HG03571 (cell line): Measurements from ENCODE around the gene CTSC.
"Not testable (repeated sequence)": the region's sequence is repeated elsewhere in the genome, so short reads cannot be mapped to it uniquely, and the experiment has no call there.

Experiments used
- ATAC-seq: cut with Tn5 transposase; IDR thresholded peaks from one replicate; pipeline ENCODE4 v1.9.1; 2021; ENCODE audit not compliant: unreplicated experiment

The CTSC gene

GRCh38 chr11:88353386-88353785 is 15.8 kb upstream of the CTSC start:
- no peak for ATAC-seq

DNA sequence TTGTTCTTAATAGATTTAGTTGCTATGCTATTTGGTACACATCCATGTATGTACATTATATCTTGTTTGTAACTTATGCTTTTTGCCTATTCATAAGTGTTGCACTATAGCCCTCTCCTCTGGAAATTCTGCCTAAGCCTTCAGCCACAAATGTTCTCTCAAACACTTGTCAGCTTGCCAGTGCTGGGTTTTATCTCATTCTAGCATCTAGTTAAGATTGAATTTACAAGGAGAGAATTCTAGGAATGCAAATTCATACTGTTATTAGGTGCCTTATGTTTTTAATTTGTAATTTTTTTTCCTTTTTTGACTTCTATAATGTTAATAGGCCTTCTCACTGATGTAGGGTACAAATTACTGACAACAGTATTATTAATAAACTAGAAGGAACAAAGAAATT is 14.6 kb upstream of the CTSC start:
- no peak for ATAC-seq

DNA sequence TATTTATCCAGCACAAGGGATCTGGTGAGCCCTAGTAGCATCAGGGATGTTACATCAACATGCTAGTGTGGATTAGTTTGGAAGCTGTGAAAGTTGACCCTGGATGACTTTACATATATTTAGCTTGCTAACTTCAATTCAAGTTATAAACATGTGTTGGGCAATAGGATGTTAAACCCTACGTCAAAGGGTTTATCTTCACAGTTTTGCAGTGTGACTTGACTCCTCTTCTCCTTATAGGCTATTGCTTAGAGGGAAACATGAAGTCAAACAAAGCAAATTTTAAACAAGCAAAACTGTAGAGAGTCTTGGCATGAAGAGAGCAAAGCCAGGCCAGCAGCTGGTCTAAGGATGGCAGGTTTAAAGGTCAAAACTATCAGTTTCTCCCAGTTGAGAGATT is 11.3 kb upstream of the CTSC start:
- ATAC-seq: no peak

DNA sequence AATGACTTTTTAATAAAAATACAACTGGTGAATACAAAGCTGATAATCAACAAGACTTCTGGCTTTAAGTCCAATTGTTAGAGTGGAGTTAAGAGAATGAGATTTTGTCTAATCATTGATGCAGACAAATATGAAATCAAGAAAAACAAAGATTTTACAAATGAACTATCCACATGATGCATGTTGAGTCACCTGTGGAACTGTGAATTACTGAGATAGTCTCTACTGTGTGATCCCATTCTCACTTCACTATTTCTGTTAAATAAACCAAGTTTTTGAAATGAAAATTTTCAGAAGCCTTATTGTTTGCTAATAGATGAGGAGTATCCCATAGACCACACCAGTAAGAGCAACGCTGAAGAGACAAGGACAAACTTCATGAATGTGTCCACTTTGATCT is 8.4 kb upstream of the CTSC start:
- no peak for ATAC-seq

GRCh38 chr11:88345408-88345807 is 7.9 kb upstream of the CTSC start:
- ATAC-seq: no peak

- no peak for ATAC-seq
Observed at GRCh38 chr11:88344869-88345268, 7.3 kb upstream of the CTSC start.

- no peak for ATAC-seq
Observed at GRCh38 chr11:88341522-88342251, 4.2 kb upstream of the CTSC start.

DNA sequence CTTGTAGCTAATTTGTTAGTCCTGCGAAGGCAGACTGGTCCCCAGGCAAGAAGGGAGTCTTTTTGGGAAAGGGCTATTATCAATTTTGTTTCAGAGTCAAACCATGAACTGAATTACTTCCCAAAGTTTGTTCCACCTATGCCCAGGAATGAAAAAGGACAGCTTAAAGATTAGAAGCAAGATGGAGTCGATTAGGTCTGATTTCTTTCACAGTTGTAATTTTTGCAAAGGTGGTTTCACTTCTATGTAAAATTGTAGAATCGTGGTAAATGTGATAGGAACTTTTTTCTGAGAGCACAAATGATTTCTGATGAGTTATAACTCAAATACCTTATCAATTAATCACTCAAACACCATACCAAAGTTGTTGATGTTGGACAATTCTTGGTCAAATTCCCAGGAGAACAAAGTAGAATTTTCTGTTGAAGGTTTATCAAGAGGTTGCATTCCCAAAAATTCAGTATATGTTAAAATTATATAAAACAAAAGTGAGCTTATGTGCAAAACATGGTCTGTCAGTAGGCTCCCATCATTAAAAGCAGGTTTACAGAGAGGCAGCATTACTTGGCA is 2.9 kb upstream of the CTSC start:
- no peak for ATAC-seq

DNA sequence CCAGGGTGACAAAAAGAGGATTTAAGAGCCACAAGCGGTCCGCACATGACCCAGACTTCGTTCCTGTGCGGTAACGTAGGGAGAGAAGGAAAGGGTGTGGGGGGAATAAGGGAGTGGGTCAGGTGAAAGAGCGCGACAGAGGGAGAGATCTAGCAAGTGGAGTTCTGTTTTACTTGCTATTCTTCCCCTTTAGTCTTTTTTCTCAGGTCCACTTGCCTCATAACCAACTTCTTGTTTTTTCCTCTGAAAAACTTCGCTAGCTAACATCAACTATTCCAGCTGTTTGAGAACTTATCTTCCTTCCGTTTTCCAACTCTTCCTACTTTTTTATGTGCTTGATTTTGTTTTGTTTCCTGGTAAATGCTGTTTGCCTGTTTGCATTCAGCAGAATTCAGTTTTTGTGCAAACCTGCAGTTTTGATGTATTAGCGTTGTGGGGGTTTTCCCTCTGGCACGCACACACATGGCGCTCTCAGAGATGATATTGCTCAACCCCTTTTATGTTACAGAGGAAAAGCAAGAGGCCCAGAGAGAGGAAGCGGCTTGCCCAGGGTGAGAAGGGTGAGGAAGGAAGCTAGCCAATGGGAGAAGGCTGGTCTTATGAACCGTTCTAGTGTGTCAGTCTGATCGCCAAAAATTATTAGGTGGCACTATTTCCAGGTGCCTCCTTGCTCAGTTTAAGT is 592 bp upstream of the CTSC start:
- peak; percentile 48 for ATAC-seq

DNA sequence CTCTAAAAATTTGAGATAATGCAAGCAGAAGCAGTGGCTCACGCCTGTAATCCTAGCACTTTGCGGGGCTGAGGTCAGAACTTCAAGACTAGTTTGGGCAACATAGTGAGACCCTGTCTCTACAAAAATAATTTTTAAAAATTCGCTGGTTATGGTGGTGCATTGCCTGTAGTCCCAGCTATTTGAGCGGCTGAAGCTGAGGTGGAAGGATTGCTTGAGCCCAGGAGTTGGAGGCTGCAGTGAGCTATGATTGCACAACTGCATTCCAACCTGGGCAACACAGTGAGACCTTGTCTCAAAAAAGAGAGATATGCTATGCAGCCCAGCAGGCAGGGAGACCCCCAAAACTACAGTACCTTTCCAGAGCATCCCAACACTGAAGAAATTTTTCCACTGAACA is 2.3 kb downstream of the CTSC start:
- ATAC-seq: no peak

GRCh38 chr11:88333862-88334261 is 3.7 kb downstream of the CTSC start:
- no peak for ATAC-seq

GRCh38 chr11:88332851-88333250 is 4.7 kb downstream of the CTSC start:
- ATAC-seq: no peak

GRCh38 chr11:88330826-88331428 is 6.6 kb downstream of the CTSC start:
- ATAC-seq: no peak

GRCh38 chr11:88329563-88330250 is 7.8 kb downstream of the CTSC start:
- ATAC-seq: no peak

DNA sequence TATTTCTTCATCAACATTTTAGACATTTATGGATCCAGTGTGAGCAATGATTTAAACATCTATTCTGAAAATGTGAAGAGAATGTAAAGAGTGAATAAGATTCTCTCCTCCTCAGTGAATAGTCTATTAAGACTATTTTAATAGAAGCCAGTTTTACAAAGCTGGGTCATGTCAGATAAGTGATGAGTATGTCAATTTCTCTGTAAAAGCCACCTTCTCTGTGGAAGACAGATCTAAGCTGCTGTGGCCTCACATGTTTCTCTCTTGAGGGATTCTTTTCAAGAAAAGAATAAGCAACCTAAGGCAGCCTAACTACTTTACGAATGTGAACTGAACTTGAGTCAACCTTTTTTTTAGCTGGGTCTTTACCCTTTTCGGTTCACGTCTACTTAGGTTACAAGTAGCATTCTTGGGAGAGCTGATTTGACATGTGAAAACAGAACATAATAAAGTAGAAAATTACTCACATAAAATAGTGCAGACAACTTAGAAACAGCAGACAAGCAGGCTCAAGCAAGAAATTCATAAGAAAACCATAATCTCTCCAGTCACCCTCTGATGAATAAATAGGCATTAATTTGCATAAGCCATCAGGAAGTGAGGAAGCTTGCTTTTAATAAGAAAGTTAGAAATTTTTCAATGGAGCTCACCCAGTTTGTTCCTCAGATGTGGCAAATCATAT is 9.9 kb downstream of the CTSC start:
- no peak for ATAC-seq

- ATAC-seq: no peak
Observed at GRCh38 chr11:88327061-88327460, 10.5 kb downstream of the CTSC start.

DNA sequence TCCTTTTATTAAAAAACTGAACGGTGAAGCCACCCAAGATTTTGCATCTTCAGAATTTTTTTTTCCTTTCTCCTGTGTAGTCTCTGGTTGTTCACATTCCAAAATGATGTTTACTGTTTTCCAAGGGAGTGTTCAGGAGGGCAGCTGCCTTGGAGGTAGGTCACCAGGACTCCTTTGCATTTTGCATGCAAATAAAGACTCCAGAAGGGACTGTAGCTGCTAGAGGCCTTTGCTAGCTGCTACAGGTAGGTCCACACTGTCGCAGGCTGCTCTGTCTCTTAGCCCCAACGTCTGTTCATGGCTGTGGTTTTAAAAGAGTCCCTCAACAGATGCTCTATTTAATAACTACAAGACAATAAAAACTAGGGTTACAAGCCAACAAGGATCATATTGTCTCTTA is 11.4 kb downstream of the CTSC start:
- ATAC-seq: no peak

- no peak for ATAC-seq
Observed at GRCh38 chr11:88324562-88325345, 12.8 kb downstream of the CTSC start.

DNA sequence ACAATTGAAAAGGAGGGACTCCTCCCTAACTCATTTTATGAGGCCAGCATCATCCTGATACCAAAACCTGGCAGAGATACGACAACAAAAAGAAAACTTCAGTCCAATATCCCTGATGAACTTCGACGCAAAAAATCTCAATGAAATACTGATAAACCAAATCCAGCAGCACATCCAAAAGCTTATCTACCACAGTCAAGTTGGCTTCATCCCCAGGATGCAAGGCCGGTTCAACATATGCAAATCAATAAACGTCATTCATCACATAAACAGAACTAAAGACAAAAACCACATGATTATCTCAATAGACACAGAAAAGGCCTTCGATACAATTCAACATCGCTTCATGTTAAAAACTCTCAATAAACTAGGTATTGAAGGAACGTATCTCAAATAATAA is 14.7 kb downstream of the CTSC start:
- ATAC-seq: not testable (repeated sequence)

- not testable (repeated sequence) for ATAC-seq
Observed at GRCh38 chr11:88321412-88321811, 16.1 kb downstream of the CTSC start.
